ENCODE measurements around the gene CCIN.
A peak's percentile ranks its signal among the peaks of the same experiment; 100 is the strongest.
"Not testable (repeated sequence)": the region's sequence is repeated elsewhere in the genome, so short reads cannot be mapped to it uniquely, and the experiment has no call there.

Gene CCIN

DNA sequence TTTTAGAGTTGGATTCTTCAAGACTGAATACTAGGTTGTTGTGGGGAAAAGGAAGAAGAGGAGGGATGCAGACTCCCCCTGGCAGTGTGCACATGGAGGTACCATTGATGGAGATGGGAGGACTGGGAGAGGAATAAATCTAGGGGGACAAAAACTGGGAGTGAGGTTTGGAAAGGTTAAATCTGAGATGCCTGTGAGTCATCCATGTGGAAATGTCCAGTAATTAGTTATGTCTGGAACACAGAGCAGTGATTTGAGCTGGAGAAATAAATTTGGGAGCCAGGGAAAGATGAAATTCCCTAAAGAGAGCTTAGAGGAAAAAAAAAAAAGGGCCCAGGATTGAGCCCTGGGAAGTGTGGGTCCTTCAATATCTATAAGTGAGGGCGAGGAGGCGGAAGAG, 8.0 kb upstream of the CCIN start:
- peak; percentile 55 for DNase-seq

DNA sequence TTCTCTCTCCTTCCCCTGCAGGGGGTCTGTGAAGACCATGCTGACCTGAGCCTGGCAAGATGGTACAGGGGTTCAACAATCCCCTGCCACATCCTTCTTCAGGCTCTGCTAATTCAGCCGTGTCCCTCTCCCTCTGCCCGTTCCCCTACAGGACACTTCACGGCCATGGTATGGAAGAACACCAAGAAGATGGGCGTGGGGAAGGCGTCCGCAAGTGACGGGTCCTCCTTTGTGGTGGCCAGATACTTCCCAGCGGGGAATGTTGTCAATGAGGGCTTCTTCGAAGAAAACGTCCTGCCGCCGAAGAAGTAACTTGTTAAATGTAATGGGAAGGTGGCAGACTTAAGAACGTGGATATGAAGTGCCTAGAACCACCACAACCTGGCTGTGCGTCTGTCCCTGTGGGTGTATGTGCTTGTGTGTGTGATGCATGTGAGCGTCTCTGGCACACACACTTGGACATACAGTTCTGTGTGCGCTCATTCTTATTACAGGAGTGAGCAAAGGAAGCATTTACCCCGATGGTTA, 6.9 kb upstream of the CCIN start:
- DNase-seq, result no peak

DNA sequence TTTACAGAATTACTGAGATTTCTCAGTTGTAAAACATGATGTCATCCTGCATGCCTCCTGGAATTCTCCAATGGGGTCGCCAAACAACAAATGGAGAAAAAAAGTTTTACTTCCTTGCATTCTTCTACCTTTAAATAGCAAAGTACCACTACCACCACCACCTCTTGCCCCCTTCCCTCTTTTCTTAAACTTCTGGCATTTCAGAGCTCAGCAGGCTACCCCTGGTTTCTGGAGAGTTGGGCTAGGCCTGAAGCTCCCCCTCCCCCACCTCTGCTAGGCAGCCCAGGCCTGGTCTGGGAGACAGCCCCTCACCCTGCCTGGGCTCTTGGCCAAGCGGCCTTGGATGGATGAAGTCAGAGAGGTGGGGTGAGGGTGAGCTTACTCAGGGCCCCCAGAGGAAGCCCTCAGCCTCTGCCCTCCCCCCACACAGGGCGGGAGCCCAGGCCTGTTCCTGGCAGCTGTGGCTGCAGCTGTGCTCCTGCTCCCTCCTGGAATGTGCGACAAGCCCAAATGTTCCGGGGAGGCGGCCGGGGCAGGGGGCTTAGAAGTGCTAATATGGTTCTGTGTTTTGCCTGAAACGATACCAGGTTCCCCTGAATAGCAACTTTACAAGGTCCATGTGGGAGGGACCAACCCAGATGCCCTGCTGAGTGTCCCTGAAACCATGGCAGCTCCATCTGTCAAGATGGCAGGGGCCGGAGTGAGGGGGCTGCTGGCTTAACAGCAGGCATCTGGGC, 6.0 kb upstream of the CCIN start:
- DNase-seq, result peak; percentile 97

DNA sequence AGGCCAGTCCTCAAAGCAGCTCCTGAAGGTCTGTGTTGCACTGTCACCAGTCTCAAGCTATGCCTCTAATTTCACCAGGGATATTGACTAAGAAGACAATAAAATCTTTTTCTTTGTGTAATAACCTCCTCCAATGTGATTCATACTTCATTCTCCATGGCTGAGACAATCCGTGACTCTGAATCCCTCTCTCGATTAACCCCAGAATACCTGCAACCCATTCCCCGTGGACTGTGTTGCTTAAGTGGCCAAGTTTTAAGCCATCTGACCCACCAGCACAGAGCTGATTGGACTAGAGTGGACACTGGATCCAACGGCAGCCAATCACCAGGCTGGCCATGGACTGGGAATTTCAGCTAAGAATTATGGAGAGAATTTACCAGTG, 5.4 kb upstream of the CCIN start:
- peak; percentile 81 for DNase-seq

DNA sequence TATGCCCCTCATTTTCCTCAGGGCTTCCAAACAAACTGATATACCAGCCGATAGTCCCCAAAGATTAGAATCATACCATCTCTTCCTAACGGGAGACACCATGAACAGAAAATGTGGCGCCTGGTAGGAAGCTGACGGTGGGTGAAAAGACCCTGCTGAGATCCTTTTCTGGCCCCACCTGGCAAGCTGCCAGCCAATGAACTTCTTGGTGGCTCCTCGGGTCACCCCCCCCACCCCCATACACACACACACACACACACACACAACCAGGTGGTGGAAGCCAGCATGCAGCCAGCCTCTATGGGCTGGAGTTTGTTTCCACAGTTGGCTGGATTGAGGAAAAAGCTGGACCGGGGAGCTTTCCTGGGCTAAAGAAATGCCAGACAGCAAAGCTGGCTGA, 4.8 kb upstream of the CCIN start:
- no peak for DNase-seq

DNA sequence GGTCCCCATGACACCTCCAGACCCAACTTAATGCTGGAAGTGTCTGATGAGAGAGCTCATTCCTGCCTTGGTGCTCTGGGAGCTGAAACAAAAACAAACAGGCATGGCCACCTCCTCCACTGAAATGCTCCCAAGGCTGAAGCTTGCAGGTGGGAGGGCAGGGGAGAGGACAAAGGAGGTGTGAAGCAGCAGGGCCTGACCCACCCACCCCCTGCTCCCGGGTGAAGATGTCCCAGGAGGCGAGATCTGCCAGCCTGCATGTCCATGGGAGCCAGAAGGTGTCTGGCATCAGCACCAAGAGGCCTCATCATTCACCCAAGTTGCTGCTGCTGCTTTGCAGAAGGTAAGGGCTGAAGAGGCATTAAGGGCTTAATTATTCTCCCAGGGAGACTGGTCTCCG, 4.2 kb upstream of the CCIN start:
- DNase-seq, result no peak

- peak; percentile 72 for DNase-seq
Observed at GRCh38 chr9:36165826-36166167, 3.4 kb upstream of the CCIN start.

DNA sequence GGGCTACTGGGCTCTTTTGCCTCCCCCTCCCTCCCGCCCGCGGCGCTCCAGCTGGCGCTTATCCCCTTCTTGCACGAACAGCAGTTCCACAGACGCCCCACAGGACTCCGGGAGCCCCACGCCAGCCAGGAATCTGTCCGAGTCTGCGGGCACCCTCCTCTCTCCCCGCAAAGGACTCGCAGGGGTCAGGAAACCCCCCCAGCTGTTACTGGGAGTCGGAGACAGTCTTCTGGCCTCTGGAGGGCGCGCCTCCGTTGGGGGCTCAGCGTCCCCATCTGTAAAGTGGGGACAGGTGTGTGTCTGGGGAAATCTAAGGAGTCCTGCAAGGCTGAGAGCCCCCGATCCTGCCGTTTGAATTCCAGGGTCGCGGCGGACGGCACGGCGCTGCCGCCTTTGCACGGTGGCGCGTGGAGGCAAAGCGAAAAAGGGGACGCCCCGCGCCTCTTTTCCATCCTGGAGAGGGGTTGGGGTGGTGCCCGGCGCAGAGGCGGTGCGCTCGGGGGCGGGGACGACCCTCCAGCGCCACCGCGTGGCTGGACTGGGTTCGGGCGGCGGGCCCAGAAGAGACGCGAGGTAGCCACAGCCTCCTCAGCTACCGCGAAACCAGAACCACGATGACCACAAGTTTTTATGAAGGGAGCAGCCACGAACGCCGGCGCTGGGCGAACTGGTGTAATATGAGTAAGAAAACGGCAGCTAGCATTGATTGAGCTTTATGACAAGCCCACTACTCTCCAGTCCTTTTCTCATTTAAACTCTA, 2.8 kb upstream of the CCIN start:
- DNase-seq, result peak; percentile 86

DNA sequence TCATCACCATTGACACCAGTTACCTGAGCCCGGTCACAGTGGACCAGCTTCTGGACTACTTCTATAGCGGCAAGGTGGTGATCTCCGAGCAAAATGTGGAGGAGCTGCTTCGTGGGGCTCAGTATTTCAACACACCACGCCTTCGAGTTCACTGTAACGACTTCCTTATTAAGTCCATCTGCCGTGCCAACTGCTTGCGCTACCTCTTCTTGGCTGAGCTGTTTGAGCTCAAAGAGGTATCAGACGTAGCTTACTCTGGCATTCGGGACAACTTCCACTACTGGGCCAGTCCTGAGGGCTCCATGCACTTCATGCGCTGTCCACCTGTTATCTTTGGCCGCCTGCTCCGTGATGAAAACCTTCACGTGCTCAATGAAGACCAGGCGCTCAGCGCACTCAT, 520 bp downstream of the CCIN start:
- DNase-seq, result no peak

DNA sequence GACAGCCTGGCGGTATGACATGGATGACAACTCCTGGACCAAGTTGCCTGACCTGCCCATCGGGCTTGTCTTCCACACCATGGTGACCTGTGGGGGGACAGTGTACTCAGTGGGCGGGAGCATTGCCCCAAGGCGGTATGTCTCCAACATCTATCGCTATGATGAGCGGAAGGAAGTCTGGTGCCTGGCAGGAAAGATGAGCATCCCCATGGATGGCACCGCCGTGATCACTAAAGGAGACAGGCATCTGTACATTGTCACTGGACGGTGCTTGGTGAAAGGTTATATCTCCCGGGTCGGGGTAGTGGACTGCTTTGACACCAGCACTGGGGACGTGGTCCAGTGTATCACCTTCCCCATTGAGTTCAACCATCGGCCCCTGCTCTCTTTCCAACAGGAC, 1.3 kb downstream of the CCIN start:
- no peak for DNase-seq

DNA sequence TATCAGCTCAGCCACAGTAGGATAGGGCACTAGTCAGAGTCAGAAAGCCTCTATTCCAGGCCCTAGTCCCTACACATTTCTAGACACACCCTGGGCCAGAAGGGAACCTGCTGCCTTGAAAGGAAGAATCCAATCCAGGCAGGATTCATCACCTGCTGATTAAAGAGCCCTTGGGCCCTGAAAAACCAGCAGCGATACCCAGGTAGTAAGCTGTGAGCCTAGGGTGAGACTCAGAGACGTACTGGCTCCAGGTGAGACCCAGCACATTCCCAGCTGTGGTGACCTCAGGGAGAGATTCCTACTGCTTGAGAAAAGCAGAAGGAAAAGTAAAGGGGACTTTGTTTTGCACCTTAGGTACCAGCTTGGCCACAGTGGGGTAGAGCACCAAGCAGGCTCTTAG, 4.7 kb downstream of the CCIN start:
- no peak for DNase-seq

DNA sequence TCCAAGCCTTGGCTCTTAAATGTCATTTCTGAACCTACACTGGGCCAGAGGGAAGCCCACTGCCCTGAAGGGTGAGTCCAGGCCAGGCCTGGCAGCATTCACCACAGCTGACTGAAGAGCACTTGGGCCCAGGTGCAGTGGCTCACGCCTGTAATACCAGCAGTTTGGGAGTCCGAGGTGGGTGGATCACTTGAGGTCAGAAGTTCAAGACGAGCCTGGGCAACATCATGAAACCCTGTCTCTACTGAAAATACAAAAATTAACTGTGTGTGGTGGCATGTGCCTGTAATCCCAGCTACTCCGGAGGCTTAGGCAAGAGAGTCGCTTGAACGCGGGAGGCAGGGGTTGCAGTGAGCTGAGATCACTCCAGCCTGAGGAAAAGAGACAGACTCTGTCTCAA, 5.1 kb downstream of the CCIN start:
- no peak for DNase-seq

DNA sequence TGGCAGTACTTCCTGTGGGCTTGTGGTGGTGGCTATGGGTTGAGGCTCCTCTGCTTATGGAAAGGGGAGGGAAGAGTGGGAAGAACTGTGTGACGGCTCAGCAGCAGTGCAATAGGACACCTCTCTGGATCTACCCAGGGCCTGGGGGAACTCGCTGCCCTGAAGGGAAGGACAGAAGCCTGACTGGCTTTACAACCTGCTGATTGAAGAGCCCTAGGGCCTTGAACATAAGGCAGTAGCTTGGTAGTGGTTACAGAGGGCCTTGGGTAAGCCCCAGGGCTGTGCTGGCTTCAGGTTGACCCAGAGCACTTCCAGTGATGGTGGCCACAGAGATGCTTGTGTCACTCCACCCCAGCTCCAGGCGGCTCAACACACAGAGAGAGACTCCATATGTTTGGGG, 5.5 kb downstream of the CCIN start:
- no peak for DNase-seq

- not testable (repeated sequence) for DNase-seq
Observed at GRCh38 chr9:36175209-36175608, 6.0 kb downstream of the CCIN start.

- not testable (repeated sequence) for DNase-seq
Observed at GRCh38 chr9:36176496-36176895, 7.3 kb downstream of the CCIN start.

DNA sequence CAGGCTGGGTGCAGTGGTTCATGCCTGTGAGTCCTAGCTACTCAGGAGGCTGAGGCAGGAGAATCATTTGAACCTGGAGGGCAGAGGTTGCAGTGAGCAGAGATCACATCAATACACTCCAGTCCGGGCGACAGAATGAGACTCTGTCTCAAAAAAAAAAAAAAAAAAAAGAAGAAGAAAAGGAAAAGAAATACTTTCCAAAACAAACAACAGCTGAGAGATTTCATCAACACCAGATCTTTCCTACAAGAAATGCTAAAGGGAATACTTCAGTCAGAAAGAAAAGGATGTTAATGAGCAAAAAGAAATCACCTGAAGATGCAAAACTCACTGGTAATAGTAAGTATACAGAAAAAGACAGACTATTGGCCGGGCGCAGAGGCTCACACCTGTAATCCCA, 8.4 kb downstream of the CCIN start:
- no peak for DNase-seq

DNA sequence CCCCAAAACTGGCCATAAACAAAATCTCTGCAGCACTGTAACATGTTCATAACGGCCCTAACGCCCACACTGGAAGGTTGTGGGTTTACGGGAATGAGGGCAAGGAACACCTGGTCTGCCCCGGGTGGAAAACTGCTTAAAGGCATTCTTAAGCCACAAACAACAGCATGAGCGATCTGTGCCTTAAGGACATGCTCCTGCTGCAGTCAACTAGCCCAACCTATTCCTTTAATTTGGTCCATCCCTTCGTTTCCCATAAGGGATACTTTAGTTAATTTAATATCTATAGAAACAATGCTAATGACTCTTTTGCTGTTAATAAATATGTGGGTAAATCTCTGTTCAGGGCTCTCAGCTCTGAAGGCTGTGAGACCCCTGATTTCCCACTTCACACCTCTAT, 11.1 kb downstream of the CCIN start:
- DNase-seq, result not testable (repeated sequence)

- peak; percentile 97 for DNase-seq
Observed at GRCh38 chr9:36187414-36187813, 18.2 kb downstream of the CCIN start.

- no peak for DNase-seq
Observed at GRCh38 chr9:36188212-36188611, 19.0 kb downstream of the CCIN start.

- no peak for DNase-seq
Observed at GRCh38 chr9:36189976-36190375, 20.8 kb downstream of the CCIN start.

DNA sequence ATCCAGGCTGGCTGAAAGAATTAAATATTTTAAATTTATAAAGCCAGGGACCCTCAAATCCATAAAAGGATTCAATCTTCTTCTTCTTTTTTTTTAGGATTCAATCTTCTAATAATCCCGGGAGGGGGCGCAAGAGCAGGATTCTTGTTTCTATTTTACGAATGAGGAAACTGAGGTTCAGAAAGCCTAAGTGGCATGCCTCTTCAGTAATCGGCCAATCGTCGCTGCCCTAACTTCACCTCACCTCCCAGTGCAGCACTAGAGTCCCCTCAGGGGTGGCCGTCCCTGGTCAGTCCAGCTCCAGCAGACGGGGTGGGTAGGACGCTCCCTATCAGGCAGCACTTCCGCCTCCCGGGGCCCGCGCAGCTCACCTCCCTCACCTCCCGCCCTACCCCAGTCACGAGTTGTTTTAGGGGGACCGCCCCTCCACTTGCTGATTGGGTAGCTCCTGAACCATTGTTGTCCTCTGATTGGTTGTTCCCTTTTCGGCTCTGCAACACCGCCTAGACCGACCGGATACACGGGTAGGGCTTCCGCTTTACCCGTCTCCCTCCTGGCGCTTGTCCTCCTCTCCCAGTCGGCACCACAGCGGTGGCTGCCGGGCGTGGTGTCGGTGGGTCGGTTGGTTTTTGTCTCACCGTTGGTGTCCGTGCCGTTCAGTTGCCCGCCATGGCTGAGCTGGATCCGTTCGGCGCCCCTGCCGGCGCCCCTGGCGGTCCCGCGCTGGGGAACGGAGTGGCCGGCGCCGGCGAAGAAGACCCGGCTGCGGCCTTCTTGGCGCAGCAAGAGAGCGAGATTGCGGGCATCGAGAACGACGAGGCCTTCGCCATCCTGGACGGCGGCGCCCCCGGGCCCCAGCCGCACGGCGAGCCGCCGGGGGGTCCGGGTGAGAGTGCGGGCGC, 21.5 kb downstream of the CCIN start, which contains the start of gene CLTA:
TSS of gene CLTA (plus strand) at position 534 of the 902 bp plus-strand sequence. CDS start at position 670, 136 bp downstream.
- DNase-seq, result peak; percentile 99

DNA sequence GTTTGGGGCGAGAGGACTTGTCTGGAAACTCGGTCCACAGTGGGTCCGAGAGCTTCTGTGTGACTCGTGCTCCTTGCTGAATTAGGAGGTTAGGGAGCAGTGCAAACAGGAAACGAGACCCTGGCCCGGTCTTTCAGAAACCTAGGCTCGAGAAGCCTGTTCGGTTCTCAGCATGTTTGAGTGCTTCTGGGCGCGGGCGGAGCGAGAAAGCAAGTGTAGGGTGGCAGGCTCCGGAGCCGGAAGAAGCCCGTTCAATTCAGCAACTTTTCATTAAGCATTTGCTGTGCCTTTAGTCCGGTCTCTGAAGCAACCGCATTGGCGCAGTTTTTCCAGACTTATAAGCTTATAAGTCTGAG, 22.1 kb downstream of the CCIN start:
- DNase-seq, result no peak

- no peak for DNase-seq
Observed at GRCh38 chr9:36191686-36192085, 22.5 kb downstream of the CCIN start.
